Natural killer cell (primary cell): ENCODE measurements around the gene CASKIN2. TPM values are rescaled to one million over a fixed set of nuclear protein-coding genes. Genes with fewer than 3 reads are reported as not detected.

Experiments
- ATAC-seq, 3 donors: fragments of 150-1000 bp in 2 of 3; fragments of 200-7000 bp in 1 of 3; cut with Tn5 transposase; 1 replicate in 1 of 3; 2 replicates in 2 of 3; pipeline ENCODE4 v1.10.0; 2021; ENCODE audit warnings: mild to moderate bottlenecking in 2 of 3, moderate library complexity in 2 of 3
- DNase-seq, 2 donors: peaks; one replicate each; pipeline versions ENCODE4 v3.0.0 to v3.0.0-alpha.2; 2013 to 2021; ENCODE audit warnings: mixed read lengths in 1 of 2
- H3K27ac ChIP-seq: one replicate; pipeline ENCODE4 v1.5.1; 2013; ENCODE audit warnings: mild to moderate bottlenecking, low read length
- H3K27me3 ChIP-seq: one replicate; pipeline ENCODE4 v1.6.1; 2013; ENCODE audit warnings: low read length; ENCODE audit not compliant: control insufficient read depth, insufficient read depth
- H3K36me3 ChIP-seq: one replicate; pipeline ENCODE4 v1.6.1; 2013; ENCODE audit warnings: low read length; ENCODE audit not compliant: control insufficient read depth, insufficient read depth
- H3K4me1 ChIP-seq: one replicate; pipeline ENCODE4 v1.6.1; 2013; ENCODE audit warnings: low read length; ENCODE audit not compliant: control insufficient read depth, insufficient read depth
- H3K4me3 ChIP-seq: one replicate; pipeline ENCODE4 v1.5.1; 2013; ENCODE audit warnings: low read length
- H3K9me3 ChIP-seq: one replicate; pipeline ENCODE4 v1.6.1; 2013; ENCODE audit warnings: low read length; ENCODE audit not compliant: control insufficient read depth, insufficient read depth
- H3K27ac Mint-ChIP-seq, 2 donors: one replicate each; pipeline ENCODE4 v1.8.0; 2022; ENCODE audit warnings: mild to moderate bottlenecking in 2 of 2, mixed read lengths in 2 of 2, moderate library complexity in 1 of 2
- H3K27me3 Mint-ChIP-seq, 2 donors: one replicate each; pipeline ENCODE4 v1.8.0; 2022; ENCODE audit warnings: low read depth in 2 of 2, mixed read lengths in 2 of 2
- H3K36me3 Mint-ChIP-seq: one replicate; pipeline ENCODE4 v1.8.0; 2022; ENCODE audit warnings: mixed read lengths
- H3K4me1 Mint-ChIP-seq, 2 donors: one replicate each; pipeline ENCODE4 v1.8.0; 2022; ENCODE audit warnings: mixed read lengths in 2 of 2
- H3K4me3 Mint-ChIP-seq: one replicate; pipeline ENCODE4 v1.8.0; 2022; ENCODE audit warnings: mild to moderate bottlenecking, moderate library complexity, mixed read lengths
- H3K9me3 Mint-ChIP-seq, 2 donors: one replicate each; pipeline ENCODE4 v1.8.0; 2022; ENCODE audit warnings: mixed read lengths in 2 of 2
- CTCF ChIP-seq: fragments of 200-600 bp; IDR thresholded peaks from one replicate; pipeline ENCODE4 v1.8.0; 2022; ENCODE audit warnings: antibody characterized with exemption
- WGBS: methylation state at CpG from one replicate; pipeline ENCODE4 v1.1.7; 2013; ENCODE audit warnings: missing lambda C conversion rate; ENCODE audit not compliant: insufficient coverage; 5-methylcytosine and 5-hydroxymethylcytosine counted together
- intact Hi-C: fragments of 100-400 bp; cut with micrococcal nuclease; formaldehyde crosslinking; loops from one replicate; pipeline ENCODE4 v1.14.2; 2022
- total RNA-seq, 4 donors: library from RNA; stranded (reverse); fragments of 120-200 nt in 1 of 4; gene quantifications; one replicate each; pipeline versions ENCODE4 v1.2.3 to v1.2.4, GENCODE V29; 2013 to 2022

Gene CASKIN2
- total RNA-seq, 3 donors from 2014 or later (not counting 1 experiment from before 2014, with no cell fraction given) = 0.49 to 1.8 (median 1.7) TPM

DNA sequence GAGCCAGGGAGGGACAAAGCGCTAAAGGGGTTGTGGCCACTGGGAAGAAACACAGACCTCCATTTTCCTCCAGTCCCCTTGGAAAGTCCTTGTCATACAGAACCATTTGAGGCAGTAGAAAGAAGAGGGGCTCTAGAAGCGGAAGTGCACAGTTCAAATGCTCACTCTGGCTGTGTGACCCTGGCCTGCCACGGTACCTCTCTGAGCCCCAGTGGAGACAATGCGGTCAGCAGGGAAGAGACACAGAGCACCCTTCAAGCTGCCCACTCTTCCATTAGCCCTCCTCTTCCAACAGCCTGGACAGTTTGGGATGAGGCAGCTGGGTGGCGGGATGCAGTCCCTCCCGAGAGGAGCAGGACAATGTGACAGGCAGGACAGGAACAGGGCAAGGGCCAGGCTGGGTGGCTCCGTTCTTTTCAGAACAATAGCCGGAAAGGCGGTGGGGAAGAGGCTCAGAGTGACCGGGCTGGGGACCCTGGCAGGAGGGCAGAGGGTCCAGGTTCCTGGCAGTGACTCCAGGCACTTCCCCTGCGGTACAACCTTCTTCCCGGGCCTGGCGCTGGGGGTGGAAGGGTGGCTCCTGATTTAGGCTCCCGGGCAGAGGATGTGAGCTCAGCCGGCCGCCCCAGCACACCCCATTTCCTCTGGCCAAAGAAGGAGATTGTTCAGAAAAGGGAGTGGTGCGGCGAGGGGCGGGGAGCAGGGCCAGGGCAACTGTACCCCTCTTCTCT, 5.6 kb downstream of the CASKIN2 start:
- Mint-ChIP-seq H3K9me3 (no peaks in the 10 kb centered on the region), H3K27ac (no peak overlapping the region), H3K36me3 (no peaks in the 10 kb centered on the region), H3K4me3 (no peak overlapping the region), H3K27me3 (no peaks in the 10 kb centered on the region), H3K4me1 (peaks cover 0 to under 1% of the 10 kb centered on the region in 2 donors)
- Histone ChIP-seq H3K36me3 (no peaks in the 10 kb centered on the region), H3K27ac (no peak overlapping the region), H3K9me3 (no peaks in the 10 kb centered on the region), H3K4me1 (peaks cover 5% of the 10 kb centered on the region), H3K27me3 (no peaks in the 10 kb centered on the region), H3K4me3 (no peak overlapping the region)
- 93% methylated on average over 19 of the region's 19 CpGs for WGBS
- no peak for DNase-seq
- intact Hi-C loops = no loop called here
- no peak for TF ChIP-seq CTCF
- ATAC-seq = no peak

DNA sequence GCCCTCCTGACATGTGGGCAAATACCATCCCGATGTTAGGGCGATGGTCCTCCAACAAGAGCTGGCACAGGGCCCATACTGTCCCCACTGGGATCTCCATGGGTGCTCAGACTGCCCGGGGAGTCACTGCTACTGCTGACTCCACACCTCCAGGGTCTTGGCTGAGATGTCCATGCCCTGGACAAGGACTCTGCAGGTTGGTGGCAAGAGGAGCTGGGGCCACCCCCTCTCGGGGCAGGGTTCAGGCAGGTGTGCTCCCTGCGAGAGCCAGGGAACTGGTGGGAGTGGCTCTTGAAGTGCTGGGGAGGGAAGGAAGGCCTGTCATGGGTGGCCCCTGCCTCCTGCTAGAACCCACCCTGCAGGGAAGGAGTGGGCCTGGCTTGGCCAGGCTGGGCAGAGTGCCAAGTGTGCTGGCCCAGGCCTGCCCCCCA, 6.4 kb downstream of the CASKIN2 start:
- no peaks in the 10 kb centered on the region for H3K9me3 ChIP-seq
- H3K4me1 Mint-ChIP-seq = peaks cover 0 to 8% of the 10 kb centered on the region in 2 donors
- H3K27ac ChIP-seq = no peak overlapping the region
- no peak for TF ChIP-seq CTCF
- ATAC-seq (no peak), DNase-seq (no peak)
- H3K27me3 Mint-ChIP-seq = no peaks in the 10 kb centered on the region
- H3K36me3 Mint-ChIP-seq = no peaks in the 10 kb centered on the region
- H3K27ac Mint-ChIP-seq = no peak overlapping the region
- WGBS = 93% methylated on average over 5 of the region's 5 CpGs
- H3K4me3 ChIP-seq = no peak overlapping the region
- peaks cover 12% of the 10 kb centered on the region for H3K4me1 ChIP-seq
- H3K4me3 Mint-ChIP-seq = no peak overlapping the region
- intact Hi-C loops = no loop called here
- no peaks in the 10 kb centered on the region for H3K9me3 Mint-ChIP-seq
- no peaks in the 10 kb centered on the region for H3K36me3 ChIP-seq
- H3K27me3 ChIP-seq = no peaks in the 10 kb centered on the region

GRCh38 chr17:75507733-75508719, 7.3 kb downstream of the CASKIN2 start:
- Histone ChIP-seq H3K27ac (no peak overlapping the region), H3K9me3 (no peaks in the 10 kb centered on the region), H3K4me1 (peaks cover 21% of the 10 kb centered on the region), H3K27me3 (no peaks in the 10 kb centered on the region), H3K4me3 (no peak overlapping the region), H3K36me3 (no peaks in the 10 kb centered on the region)
- intact Hi-C loops = no loop called here
- WGBS = 87% methylated on average over 27 of the region's 27 CpGs
- peaks cover 0 to 9% of the 10 kb centered on the region in 2 donors for H3K4me1 Mint-ChIP-seq
- DNase-seq (no peak), ATAC-seq (no peak)
- no peak overlapping the region for H3K4me3 Mint-ChIP-seq
- no peaks in the 10 kb centered on the region for H3K27me3 Mint-ChIP-seq
- H3K9me3 Mint-ChIP-seq = no peaks in the 10 kb centered on the region
- no peak for TF ChIP-seq CTCF
- H3K27ac Mint-ChIP-seq = no peak overlapping the region
- H3K36me3 Mint-ChIP-seq = no peaks in the 10 kb centered on the region
